Mesothelial cell of epicardium (in vitro differentiated cells): Measurements from ENCODE around the gene AHRR. TPM values are rescaled to one million over a fixed set of nuclear protein-coding genes. Genes with fewer than 3 reads are reported as not detected.
A peak's percentile ranks its signal among the peaks of the same experiment; 100 is the strongest.

Experiments used
- DNase-seq, 2 experiments: peaks; one replicate each; pipeline ENCODE4 v3.0.0; 2021; ENCODE audit warnings: low spot score in 2 of 2; ENCODE audit not compliant: unreplicated experiment in 2 of 2
- H3K27ac Mint-ChIP-seq: 2 replicates; pipeline ENCODE4 v1.8.0; 2021; ENCODE audit warnings: mixed read lengths
- H3K27me3 Mint-ChIP-seq: 2 replicates; pipeline ENCODE4 v1.8.0; 2021; ENCODE audit warnings: low read depth, mixed read lengths
- H3K36me3 Mint-ChIP-seq: 2 replicates; pipeline ENCODE4 v1.8.0; 2021; ENCODE audit warnings: mixed read lengths
- H3K4me1 Mint-ChIP-seq: 2 replicates; pipeline ENCODE4 v1.8.0; 2021; ENCODE audit warnings: mixed read lengths
- H3K4me3 Mint-ChIP-seq: 2 replicates; pipeline ENCODE4 v1.8.0; 2021; ENCODE audit warnings: mild to moderate bottlenecking, moderate library complexity, mixed read lengths
- H3K9me3 Mint-ChIP-seq: 2 replicates; pipeline ENCODE4 v1.8.0; 2021; ENCODE audit warnings: mixed read lengths
- CTCF ChIP-seq: fragments of 200-600 bp; sonication (generic); IDR thresholded peaks from one replicate; pipeline ENCODE4 v1.5.0; 2021; ENCODE audit warnings: antibody characterized with exemption; ENCODE audit not compliant: unreplicated experiment
- total RNA-seq: library from RNA; stranded (reverse); gene quantifications from 3 replicates; pipeline ENCODE4 v1.2.1, GENCODE V29; 2021

AHRR gene
- total RNA-seq, 1 donor from 2014 or later, result 12.7 TPM

- peaks cover 45% of the 10 kb centered on the region for H3K27me3 Mint-ChIP-seq
- peaks cover 8% of the 10 kb centered on the region for H3K36me3 Mint-ChIP-seq
- peak overlapping the region; percentile 39 for H3K27ac Mint-ChIP-seq
- H3K4me1 Mint-ChIP-seq, result peaks cover 5% of the 10 kb centered on the region
- no peak for DNase-seq
- H3K4me3 Mint-ChIP-seq, result no peak overlapping the region
- peaks cover 14% of the 10 kb centered on the region for H3K9me3 Mint-ChIP-seq
- TF ChIP-seq CTCF, result no peak
Observed at GRCh38 chr5:345404-346195, 24.1 kb downstream of the AHRR start.

GRCh38 chr5:346229-346935, 24.9 kb downstream of the AHRR start:
- Mint-ChIP-seq H3K27me3 (peaks cover 45% of the 10 kb centered on the region), H3K4me3 (no peak overlapping the region), H3K9me3 (peaks cover 20% of the 10 kb centered on the region), H3K27ac (peak overlapping the region; percentile 39), H3K36me3 (peaks cover 13% of the 10 kb centered on the region), H3K4me1 (peaks cover 5% of the 10 kb centered on the region)
- no peak for TF ChIP-seq CTCF
- no peak for DNase-seq

GRCh38 chr5:347712-348284, 26.3 kb downstream of the AHRR start:
- Mint-ChIP-seq H3K27me3 (peaks cover 36% of the 10 kb centered on the region), H3K4me1 (peaks cover 3% of the 10 kb centered on the region)
- no peak for DNase-seq

GRCh38 chr5:348726-349125, 27.2 kb downstream of the AHRR start:
- TF ChIP-seq CTCF, result no peak
- H3K9me3 Mint-ChIP-seq, result peaks cover 9% of the 10 kb centered on the region
- no peak overlapping the region for H3K4me3 Mint-ChIP-seq
- no peak overlapping the region for H3K27ac Mint-ChIP-seq
- DNase-seq, result no peak
- H3K4me1 Mint-ChIP-seq, result peaks cover 1% of the 10 kb centered on the region
- peaks cover 32% of the 10 kb centered on the region for H3K27me3 Mint-ChIP-seq
- peaks cover 10% of the 10 kb centered on the region for H3K36me3 Mint-ChIP-seq

More at GRCh38 chr5:347712-348284, 26.3 kb downstream of the AHRR start:
- H3K27ac Mint-ChIP-seq, result no peak overlapping the region
- peaks cover 11% of the 10 kb centered on the region for H3K9me3 Mint-ChIP-seq
- H3K36me3 Mint-ChIP-seq, result peaks cover 11% of the 10 kb centered on the region
- no peak overlapping the region for H3K4me3 Mint-ChIP-seq
- TF ChIP-seq CTCF, result no peak

- peaks cover 10% of the 10 kb centered on the region for H3K36me3 Mint-ChIP-seq
- no peak overlapping the region for H3K27ac Mint-ChIP-seq
- no peak overlapping the region for H3K4me3 Mint-ChIP-seq
- no peak for TF ChIP-seq CTCF
- H3K27me3 Mint-ChIP-seq, result peaks cover 32% of the 10 kb centered on the region
- peaks cover 9% of the 10 kb centered on the region for H3K9me3 Mint-ChIP-seq
- DNase-seq, result no peak
- H3K4me1 Mint-ChIP-seq, result no peaks in the 10 kb centered on the region
Observed at GRCh38 chr5:350355-350754, 28.8 kb downstream of the AHRR start.
